Erythroblast (primary cell): ENCODE results near the gene SPAG17.

ENCODE experiments used
- GATA1 ChIP-seq: IDR thresholded peaks from 2 replicates; pipeline ENCODE4 v1.6.1; 2011; ENCODE audit warnings: low read depth, mild to moderate bottlenecking, control low read depth, low read length, moderate library complexity
- POLR2A ChIP-seq: IDR thresholded peaks from 2 replicates; pipeline ENCODE4 v1.6.1; 2011; ENCODE audit warnings: mild to moderate bottlenecking, low read length

DNA sequence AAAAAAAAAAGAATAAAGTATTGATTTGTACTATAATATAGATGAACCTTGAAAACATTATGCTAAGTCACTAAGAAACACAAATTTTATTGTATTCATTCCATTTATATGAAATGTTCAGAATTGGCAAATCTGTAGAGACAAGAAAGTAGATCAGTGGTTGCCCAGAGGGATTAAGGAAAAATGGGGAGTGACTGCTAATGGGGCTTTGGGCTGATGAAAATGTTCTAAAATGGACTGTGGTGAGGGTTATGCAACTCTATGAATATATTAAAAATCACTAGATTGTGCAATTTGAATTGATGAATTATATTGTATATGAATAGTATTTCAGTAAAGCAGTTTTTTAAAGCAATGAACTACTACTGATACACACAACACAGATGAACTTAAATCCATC lies 265.7 kb downstream of the SPAG17 start:
- TF ChIP-seq POLR2A (no peak), GATA1 (no peak)
